Measurements from ENCODE around the gene VPS18.

Gene VPS18

GRCh38 chr15:40918146-40918798 is 24.0 kb downstream of the VPS18 start:
- H3K4me3 ChIP-seq (ENCODE audit: low read depth, low read length), result no peak overlapping the region
- TF ChIP-seq, protein P1, sequence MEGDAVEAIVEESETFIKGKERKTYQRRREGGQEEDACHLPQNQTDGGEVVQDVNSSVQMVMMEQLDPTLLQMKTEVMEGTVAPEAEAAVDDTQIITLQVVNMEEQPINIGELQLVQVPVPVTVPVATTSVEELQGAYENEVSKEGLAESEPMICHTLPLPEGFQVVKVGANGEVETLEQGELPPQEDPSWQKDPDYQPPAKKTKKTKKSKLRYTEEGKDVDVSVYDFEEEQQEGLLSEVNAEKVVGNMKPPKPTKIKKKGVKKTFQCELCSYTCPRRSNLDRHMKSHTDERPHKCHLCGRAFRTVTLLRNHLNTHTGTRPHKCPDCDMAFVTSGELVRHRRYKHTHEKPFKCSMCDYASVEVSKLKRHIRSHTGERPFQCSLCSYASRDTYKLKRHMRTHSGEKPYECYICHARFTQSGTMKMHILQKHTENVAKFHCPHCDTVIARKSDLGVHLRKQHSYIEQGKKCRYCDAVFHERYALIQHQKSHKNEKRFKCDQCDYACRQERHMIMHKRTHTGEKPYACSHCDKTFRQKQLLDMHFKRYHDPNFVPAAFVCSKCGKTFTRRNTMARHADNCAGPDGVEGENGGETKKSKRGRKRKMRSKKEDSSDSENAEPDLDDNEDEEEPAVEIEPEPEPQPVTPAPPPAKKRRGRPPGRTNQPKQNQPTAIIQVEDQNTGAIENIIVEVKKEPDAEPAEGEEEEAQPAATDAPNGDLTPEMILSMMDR (IDR thresholded peaks at IDR 0.05; ENCODE audit: low read depth, low read length), result no peak

DNA sequence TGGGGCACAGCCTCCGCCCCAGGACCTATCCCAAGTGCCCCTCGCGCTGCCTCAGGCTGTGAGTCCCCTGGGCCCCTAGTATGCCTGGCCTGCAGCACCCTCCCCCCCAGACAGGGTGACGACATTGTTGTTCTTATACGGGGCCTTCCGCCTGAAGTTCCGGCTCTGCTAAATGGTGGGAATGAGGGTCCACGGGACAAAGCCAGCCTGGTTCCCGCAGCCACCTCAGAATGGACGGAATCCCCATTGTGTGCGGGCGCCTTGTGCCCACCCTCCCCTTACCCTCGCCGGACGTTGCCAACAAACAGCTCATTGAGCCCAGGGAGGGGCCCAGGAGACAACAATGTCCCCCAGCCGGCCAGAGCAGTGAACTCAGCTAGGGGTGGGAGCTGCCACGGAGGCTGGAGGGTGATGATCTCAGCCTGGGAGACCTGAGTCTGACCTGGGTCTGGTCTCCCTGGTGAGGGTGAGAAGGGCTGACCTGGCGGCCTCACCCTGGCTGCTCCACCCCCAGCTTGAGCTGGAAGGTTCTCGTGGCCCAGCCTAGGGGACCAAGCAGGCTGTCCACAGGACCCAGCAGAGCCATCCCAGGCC is 24.6 kb downstream of the VPS18 start:
- TF ChIP-seq, protein P1 (IDR thresholded peaks at IDR 0.05; ENCODE audit: low read depth, low read length), result no peak
- no peak overlapping the region for H3K4me3 ChIP-seq (ENCODE audit: low read depth, low read length)

DNA sequence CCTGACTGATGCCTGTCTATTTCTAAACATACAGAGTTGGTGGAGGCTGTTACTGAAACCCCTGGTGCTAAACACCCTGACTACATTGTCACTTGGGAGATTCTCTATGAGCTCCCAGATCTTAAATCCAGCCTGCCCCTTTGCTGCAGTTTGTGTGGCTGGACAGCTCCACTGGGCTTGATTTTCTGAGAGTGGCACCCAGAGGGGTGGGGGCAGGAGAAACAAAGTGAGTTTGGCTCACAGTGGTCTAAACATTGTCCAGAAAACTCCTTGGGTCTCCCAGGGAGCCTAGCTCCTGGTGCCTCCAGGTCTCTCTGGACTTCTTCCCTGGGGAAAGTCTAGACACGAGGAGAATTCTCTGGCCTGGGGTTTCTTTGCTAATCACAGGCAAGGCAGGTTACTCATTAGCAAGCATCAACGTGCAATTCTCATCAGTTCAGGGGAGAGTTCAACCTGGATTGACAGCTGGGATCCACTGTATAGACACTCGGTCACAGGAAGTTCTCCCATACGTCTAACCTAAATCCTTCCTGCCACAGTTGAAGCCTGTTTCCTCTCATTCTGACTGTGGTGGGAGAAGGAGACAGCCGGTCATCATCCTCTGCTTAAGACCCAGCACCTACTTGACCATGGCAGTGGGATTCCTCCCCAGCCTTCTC is 27.8 kb downstream of the VPS18 start:
- H3K4me3 ChIP-seq (ENCODE audit: low read depth, low read length), result no peak overlapping the region
- TF ChIP-seq, protein P1 (IDR thresholded peaks at IDR 0.05; ENCODE audit: low read depth, low read length), result no peak

GRCh38 chr15:40922608-40923005 is 28.4 kb downstream of the VPS18 start:
- TF ChIP-seq, protein P1 (IDR thresholded peaks at IDR 0.05; ENCODE audit: low read depth, low read length), result no peak
- H3K4me3 ChIP-seq (ENCODE audit: low read depth, low read length), result no peak overlapping the region

- TF ChIP-seq, protein P1 (IDR thresholded peaks at IDR 0.05; ENCODE audit: low read depth, low read length), result no peak
- H3K4me3 ChIP-seq (ENCODE audit: low read depth, low read length), result no peak overlapping the region
These were observed 29.3 kb downstream of the VPS18 start for GRCh38 chr15:40923551-40923950.

GRCh38 chr15:40925495-40925862 is 31.2 kb downstream of the VPS18 start:
- H3K4me3 ChIP-seq (ENCODE audit: low read depth, low read length), result no peak overlapping the region
- TF ChIP-seq, protein P1 (IDR thresholded peaks at IDR 0.05; ENCODE audit: low read depth, low read length), result no peak

Data from WI38 (cell line).